Activated CD8-positive, alpha-beta memory T cell treated with anti-CD3 and anti-CD28 coated beads for 48 hours (primary cell): ENCODE results near the gene ATPAF1.
"Not testable (repeated sequence)": the region's sequence is repeated elsewhere in the genome, so short reads cannot be mapped to it uniquely, and the experiment has no call there.

Experiments used
- DNase-seq, 3 experiments: peaks; one replicate each; pipeline ENCODE4 v3.0.0-alpha.2; 2020; ENCODE audit warnings: low read depth in 2 of 3, low spot score in 2 of 3

ATPAF1 gene

DNA sequence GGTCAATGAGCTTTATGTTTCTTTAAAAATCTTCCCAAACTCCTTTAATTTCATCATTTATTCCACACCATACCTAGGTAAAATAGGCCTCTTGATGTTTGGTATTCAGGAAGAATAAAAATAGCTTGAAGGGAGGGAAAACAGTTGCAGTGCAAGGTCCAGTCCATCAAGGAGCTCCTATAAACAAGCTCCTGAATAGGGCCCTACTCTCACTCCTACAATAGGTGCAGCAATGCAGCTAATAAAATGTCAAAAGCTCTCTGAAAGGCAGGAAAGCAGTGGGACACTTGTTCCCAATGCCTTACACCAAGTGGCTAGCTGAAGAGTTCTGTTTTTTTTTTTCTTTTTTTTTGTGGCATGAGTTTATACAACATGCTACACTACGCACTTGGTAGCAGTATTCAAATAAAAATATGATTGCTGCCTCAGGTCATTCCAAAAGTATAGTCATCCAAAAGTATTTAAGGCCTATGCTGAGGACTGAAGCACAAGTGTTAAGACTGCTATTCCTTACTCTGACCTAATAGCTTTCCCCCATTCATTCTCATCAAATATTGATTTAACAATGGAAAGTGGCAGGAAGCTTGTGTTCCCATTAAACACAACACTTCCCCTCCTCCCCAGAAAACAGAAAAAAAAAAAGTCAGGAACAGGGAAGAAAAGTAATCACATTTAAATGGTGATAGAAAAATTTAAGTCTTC lies 13.3 kb upstream of the ATPAF1 start:
- no peak for DNase-seq

DNA sequence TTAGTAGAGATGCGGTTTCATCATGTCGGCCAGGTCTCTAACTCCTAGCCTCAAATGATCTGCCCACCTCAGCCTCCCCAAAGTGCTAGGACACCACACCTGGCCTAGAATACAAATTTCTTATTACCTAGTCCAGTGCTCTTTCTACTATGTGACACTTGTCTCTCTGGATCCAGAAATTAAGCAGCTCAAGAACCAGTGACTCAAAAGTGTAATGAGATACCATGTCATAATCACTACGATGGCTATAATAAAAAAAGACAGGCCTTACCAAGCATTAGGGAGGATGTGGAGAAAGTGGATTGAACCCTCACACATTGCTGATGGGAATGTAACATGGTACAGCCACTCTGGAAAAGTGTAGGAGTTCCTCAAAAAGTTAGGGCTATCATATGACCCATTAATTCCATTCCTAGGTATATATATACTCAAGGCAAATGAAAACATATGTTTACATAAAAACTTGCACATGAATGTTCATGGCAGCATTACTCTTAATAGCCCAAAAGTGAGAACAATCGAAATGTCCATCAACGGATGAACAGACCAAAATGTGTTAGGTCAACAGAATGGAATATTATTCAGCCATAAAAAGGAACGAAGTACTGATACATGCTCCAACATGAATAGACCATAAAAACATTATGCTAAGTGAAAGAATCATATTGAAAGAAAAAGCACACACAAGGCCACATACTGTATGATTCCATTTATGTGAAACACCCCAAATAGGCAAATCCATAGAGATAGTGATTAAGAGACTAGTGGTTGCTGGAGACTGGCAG lies 11.8 kb upstream of the ATPAF1 start:
- no peak for DNase-seq

DNA sequence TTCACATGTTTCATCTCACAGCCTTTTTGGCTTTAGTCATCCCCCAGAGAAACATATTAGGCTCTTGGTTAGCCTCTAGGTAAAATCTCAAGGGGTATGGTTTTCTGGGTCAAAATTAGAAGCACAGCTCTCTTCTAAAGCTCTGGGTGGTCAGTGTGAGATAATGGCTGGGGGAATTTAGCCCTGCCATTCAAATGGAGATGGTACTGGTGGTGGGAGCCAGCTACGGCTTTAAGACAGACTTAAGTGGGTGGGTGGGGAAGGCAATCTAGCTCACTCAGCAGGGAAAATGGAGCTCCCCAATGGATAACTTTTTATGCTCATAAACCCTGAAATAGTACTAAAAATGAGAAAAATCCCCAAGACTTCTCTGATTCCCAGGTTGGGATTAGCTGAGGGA lies 9.2 kb upstream of the ATPAF1 start:
- no peak for DNase-seq

DNA sequence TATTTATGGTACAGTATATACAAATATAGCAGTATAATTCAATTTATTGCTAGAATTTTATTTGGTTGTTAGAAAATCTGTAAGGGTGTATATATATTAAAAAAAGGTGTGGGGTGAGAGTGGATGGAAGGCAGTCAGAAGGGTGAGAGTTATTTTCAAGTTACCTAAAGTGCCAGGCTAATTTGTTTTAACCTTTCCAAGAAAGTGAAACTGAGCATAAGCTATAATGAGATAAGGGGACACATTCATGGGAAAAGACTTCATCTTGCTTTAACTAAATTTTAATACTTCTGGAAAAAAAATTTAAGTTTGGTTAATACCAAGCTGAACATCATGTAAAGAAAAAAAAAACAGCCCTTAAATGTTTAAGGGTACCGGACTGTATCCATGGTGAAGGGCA lies 8.4 kb upstream of the ATPAF1 start:
- no peak for DNase-seq

DNA sequence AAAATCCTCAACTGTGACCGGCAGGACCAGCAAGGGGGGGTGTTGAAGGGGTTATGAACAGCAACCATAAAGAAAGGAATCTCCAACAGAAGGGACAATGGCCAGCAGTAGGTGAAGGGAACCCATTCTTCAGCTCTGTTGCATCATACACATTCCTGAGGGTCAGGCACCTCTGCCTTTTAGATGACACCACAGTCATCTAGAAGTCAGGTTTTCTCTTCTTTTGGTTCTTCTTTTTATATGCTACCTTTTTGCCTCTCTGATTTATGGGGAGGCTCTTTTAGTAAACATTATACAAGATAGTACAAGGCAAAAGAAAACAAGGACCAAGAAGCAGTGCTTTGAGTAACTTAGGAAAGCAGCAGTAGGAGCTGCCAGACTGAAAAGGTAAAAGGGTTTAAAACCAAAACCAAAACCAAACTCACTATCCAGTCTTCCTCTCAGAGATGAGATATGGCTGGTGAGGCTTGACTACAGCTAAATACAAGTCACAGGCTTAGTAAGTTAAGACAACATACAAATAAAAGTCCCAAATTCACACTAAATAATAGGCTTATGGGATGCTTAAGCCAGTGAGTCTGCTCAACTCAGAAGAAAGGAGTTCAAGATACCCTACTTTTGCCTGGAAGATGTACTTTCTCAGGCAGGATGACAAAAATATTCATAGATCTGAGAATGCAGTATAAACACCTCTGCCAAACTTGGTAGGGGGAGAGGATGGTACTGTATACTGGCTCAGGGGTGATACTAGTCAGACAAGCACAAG lies 7.6 kb upstream of the ATPAF1 start:
- DNase-seq = no peak

DNA sequence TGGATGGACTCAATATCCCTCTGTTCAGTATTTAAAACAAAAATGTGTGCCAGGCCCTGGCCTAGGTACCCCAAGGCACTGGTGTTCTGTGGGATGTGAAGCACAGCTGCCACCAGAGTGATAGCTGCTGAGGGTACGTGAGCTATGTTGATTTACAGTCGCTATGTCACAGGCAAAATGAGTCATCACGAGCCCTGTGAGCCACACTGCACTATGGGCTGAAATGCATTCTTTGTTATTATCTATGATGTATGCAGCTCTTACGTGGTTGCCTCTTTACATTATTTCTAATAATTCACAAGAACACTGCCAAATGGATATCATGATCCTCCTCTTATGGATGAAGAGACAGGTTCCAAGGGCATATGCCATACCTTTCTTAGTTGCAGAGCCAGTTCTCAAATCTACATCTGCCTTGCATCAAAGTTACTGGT lies 5.6 kb upstream of the ATPAF1 start:
- no peak for DNase-seq

DNA sequence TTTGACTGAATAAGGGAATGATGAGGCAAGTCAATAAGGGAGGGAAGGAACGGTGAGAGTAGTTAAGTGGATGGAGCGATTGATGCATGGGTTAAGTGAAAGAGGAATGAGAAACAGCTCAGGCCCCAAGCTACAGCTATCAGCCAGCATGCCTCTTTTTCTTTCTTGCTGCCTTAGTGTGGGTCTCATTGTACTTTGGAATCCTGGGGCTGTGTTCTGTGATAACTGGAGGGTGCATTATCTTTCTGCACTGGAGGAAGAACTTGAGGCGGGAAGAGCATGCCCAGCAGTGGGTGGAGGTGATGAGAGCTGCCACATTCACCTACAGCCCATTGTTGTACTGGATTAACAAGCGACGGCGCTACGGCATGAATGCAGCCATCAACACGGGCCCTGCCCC lies 4.5 kb upstream of the ATPAF1 start:
- no peak for DNase-seq

DNA sequence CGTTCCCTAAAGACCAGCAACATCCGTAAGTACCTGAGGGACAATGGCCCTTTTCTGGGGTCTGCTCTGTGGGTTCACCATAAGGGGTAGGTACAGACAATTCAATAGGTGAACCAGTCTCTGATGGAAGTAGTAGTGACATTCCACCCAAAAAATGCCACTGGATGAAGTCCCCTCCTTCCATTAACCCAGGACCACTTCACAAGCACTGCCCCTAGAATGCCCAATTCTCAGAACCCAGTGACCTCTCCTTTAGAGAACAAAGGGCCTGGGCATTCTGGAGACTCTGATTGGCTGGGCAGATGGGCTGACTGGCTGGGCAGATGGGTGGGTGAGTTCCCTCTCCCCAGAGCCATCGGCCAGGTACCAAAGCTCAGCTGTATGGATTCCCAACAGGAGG lies 3.4 kb upstream of the ATPAF1 start, which contains the start of gene TEX38:
TSS of gene TEX38 (plus strand) at position 301 of the 400 bp plus-strand sequence. CDS start at position 382, 81 bp downstream.
- DNase-seq = no peak

DNA sequence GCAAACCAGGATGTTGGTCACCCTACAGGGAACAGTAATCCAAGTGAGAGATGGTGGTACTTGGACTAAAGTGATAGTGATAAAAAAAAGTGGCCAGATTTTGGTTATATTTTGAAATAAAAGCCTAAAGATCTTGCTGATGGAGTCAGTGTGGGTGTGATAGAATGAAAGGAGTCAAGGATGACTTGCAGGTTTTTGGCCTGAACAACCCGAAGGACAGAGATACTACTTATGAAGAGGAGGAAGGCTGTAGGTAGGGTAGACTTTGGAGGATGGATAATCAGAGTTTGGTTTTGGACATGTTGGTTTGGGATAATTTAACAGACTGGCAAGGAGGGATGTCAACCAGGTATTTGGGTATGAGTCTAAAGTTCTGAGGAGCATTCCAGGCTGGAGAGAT lies 2.0 kb upstream of the ATPAF1 start:
- no peak for DNase-seq

DNA sequence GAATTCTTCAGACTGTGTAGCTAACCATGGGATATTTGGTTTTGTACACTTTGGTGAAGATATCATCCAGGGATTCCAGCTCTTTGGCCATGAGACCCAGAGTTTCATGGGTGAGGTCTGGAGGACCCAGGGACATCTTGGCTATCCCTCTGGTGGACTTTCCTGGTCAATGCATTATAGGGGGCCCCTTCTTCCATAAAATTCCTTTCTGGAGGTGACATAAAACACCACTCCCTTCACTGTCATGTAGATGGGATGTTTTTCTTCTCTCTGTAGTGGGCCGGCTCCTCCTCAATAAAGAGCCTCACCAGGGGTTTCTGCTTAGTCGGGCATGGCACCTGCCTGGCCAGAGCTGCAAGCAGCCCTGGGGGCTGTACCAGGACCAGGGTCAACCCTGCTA lies 2.2 kb downstream of the ATPAF1 start:
- no peak for DNase-seq

DNA sequence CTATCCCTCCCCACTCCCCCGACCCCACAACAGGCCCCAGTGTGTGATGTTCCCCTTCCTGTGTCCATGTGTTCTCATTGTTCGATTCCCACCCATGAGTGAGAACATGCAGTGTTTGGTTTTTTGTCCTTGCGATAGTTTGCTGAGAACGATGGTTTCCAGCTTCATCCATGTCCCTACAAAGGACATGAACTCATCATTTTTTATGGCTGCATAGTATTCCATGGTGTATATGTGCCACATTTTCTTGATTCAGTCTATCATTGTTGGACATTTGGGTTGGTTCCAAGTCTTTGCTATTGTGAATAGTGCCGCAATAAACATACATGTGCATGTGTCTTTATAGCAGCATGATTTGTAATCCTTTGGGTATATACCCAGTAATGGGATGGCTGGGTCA lies 5.2 kb downstream of the ATPAF1 start:
- not testable (repeated sequence) for DNase-seq

DNA sequence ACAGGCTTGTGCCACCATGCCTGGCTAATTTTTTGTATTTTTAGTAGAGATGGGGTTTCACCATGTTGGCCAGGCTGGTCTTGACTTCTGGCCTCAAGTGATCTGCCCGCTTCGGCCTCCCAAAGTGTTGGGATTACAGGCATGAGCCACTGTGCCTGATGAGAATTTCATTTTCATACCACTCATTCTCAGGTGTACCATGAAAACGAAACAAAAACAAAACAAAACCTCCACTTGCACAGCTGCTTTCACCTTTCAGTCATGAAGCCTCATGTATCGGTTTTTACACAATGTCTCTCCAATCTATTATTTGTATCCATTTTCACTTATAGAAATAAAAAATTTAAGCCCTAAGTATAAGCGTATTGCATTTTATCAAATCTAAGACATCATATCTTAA lies 8.0 kb downstream of the ATPAF1 start:
- not testable (repeated sequence) for DNase-seq

DNA sequence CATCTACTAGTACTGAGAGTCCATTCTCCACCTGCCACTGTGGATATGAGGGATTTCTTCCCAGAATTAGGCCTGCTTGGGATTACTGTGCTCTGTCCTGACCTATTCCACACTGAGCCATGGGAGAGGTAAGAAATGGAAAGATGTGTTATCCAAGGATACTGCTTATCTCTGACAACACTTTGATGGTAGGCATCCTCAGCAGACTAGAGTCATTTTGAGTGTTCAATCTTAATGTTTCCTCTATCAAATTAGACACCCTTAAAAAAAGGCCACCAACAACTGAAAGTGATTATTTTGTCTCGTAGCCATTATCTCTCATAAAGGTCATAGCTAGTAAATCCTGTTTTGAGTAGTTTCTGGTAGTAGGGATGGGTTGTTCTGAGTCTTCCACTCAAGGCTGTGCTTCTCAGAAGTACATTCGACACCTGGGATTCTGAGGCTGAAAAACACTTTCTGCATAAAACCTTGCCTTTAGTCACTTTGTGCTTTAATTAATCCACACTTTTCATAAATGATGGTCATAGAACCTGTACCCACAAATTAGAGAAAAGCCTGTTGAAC lies 8.8 kb downstream of the ATPAF1 start:
- no peak for DNase-seq

DNA sequence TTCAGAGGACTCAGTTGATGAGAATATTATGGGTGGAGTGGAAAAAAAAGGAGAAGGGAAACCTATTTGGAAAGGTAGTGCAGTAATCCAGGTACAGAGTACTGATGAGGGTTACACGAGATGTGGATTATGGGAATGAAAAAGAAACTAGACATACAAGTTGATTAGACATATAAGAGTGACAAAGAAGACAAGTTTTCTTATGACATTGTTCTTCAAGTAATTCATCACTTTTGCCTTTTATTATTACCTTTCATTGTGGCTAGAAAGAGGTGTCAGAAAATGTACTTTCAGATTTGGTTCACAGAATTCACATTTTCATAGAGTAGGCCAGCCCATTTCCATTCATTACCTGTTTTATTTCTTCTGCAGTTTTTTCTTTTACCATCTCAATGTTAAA lies 10.4 kb downstream of the ATPAF1 start:
- no peak for DNase-seq

DNA sequence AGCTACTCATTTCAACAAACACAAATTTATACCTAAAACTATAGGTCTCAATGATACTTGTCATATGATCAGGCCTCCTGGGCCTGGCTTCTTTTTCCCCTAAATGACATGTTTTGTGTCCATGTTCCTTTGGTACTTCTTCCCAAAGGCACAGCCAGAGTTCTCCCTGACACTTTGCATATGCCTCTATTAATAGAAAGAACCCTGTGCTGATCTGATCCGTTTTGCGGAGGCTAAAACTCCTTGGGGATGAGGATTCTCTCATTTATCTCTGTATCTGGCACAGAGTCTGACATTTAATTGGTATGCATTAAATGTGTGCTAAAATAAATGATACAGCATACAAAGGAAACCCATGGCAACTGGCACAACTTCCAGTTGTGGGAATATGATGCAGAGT lies 11.5 kb downstream of the ATPAF1 start:
- no peak for DNase-seq

DNA sequence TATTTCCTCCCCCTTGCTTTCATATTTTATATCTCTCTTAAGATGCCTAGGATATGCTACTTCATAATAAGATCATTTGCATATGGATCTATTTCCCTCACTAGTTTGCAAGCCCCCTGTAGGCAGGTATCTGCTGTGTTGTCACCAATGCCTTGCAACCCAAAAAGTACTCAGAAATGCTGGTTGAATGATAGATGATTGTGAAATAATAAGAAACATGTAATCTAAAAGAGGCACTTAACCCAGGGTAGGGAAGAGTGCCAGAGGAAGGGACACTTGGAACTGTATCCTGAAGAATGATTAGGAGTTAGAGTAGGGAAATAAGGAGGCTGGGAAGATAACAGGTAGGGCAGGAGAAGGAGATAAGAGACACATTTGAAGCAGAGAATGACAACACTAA lies 12.3 kb downstream of the ATPAF1 start:
- DNase-seq = no peak

DNA sequence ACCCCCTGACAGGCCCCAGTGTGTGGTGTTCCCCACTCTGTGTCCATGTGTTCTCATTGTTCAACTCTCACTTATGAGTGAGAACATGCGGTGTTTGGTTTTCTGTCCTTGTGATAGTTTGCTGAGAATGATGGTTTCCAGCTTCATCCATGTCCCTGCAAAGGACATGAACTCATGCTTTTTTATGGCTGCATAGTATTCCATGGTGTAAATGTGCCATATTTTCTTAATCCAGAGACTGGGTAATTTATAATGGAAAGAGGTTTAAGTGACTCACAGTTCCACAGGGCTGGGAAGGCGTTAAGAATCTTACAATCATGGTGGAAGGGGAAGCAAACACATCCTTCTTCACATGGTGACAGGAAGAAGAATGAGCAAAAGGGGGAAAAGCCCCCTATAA lies 13.5 kb downstream of the ATPAF1 start:
- DNase-seq = not testable (repeated sequence)

DNA sequence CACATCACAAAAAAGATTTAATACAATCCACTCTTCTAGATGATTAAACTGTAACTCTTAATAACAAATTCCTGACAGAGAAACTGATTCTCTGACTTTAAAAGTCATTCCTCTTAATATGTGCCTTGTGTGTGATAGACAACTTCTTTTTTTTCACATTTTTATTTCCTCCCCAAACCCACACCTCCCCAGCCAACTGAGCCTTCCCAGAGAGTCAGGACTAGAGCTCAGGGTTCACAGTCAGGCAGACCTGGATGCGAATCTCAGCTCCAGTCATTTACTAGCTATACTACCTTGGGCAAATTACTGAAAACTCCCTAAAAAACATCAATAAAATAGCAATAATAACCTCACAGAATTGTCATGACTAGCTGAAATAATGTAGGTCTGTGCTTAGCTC lies 14.2 kb downstream of the ATPAF1 start:
- no peak for DNase-seq

DNA sequence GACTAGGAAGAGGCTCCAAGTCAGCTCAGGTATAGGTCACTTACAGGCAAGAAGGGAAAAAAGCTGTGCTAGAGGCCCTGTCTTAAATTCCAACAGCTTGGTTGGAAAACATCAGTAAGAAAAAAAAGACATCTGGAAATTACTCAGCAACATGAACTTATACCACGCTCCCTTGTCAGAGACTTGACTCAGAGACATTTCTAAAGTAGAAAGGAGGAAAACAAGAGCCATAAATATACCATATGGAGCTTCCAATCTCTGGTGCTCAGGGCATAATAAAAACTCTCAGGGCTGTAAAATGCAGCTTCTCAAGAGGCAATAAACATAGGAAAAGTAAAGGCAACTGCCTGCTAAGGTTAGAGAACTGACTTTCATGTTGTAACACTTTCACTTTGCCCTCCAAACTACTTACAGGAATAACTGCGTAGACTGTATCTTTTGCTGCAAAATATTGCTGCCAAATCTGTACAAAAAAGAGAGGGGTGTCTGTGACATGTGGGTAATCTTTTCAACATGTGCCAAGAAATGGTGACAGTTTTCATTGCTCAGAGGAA lies 14.7 kb downstream of the ATPAF1 start:
- DNase-seq = no peak

DNA sequence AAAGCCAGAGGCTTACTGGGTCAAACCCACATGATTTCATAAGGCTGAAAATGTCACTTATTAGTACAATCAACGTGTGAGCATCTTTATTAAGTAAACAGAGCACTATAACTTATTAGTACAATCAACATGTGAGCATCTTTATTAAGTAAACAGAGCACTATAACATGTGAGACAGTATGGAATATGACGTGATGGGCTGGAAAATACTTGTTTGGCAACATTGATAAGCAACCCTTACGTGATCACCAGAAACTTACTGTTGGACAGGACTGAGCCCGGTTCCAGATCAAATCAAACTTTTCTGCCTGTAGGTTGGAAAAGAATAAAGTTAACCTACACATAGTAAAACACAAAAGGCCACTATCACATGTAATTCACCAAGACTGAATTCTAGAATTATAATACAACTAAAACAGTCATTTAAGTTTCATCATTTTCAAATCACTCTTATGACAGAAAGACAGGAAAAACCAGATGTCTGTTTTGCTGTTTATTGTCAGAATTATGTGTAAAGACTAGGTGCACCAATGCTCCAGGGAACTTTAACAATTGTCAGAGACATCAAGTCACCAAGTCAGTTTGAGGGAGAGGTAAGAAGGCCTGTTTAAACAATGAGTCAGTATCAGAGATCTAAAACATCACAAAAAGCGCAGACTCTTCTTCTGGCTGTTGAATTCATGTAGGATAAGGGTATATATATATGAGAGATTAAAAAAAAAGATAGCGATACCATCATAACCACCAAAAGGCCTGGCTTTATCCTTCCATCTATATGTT lies 15.7 kb downstream of the ATPAF1 start:
- DNase-seq = no peak
